GM12872 (cell line): ENCODE results near the gene NFAT5.

Experiments
- TF ChIP-seq, protein P1 (sequence below): IDR thresholded peaks from 3 replicates; pipeline ENCODE4 v1.5.1; 2011; ENCODE audit warnings: low read depth, mild to moderate bottlenecking, low read length, moderate library complexity; ENCODE audit not compliant: insufficient read depth

Gene NFAT5

DNA sequence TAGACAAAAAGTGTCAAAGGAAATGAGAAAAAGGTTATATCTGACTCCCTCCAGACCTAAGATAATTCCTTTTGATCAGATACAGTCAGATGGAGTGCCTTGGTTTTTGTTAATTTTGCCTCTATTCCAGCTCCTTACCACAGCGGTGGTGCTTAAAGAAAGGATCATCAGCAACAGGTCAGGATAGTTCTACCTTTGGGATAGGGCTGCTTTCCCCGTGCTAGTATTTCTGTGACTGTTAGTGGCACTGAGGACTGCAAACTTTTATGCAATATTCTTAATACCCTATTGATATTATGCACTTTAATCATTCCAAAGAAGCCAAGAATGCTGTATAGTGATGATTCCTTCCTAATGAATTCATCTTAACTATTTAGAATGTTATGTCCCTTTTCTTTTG, 136.1 kb downstream of the NFAT5 start:
- TF ChIP-seq, protein P1, sequence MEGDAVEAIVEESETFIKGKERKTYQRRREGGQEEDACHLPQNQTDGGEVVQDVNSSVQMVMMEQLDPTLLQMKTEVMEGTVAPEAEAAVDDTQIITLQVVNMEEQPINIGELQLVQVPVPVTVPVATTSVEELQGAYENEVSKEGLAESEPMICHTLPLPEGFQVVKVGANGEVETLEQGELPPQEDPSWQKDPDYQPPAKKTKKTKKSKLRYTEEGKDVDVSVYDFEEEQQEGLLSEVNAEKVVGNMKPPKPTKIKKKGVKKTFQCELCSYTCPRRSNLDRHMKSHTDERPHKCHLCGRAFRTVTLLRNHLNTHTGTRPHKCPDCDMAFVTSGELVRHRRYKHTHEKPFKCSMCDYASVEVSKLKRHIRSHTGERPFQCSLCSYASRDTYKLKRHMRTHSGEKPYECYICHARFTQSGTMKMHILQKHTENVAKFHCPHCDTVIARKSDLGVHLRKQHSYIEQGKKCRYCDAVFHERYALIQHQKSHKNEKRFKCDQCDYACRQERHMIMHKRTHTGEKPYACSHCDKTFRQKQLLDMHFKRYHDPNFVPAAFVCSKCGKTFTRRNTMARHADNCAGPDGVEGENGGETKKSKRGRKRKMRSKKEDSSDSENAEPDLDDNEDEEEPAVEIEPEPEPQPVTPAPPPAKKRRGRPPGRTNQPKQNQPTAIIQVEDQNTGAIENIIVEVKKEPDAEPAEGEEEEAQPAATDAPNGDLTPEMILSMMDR = no peak

DNA sequence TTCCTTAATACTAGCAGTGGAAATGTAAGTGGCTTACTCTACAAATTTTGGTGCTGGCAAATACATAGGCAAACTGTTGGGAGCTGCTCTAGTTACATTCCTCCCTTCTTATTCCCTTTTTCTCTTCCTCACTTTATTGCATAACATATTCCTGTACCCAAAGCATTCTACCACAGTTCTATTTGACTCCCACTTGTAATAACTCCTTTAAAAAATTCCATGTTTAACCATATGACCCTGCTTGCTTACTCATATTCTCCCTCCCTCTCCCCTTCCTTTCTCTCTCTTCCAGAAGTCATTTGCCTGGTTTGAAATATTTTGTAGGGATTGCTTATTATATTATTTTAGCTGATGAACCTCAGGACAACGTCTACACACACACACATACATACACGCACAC, 137.9 kb downstream of the NFAT5 start:
- TF ChIP-seq, protein P1 = no peak

DNA sequence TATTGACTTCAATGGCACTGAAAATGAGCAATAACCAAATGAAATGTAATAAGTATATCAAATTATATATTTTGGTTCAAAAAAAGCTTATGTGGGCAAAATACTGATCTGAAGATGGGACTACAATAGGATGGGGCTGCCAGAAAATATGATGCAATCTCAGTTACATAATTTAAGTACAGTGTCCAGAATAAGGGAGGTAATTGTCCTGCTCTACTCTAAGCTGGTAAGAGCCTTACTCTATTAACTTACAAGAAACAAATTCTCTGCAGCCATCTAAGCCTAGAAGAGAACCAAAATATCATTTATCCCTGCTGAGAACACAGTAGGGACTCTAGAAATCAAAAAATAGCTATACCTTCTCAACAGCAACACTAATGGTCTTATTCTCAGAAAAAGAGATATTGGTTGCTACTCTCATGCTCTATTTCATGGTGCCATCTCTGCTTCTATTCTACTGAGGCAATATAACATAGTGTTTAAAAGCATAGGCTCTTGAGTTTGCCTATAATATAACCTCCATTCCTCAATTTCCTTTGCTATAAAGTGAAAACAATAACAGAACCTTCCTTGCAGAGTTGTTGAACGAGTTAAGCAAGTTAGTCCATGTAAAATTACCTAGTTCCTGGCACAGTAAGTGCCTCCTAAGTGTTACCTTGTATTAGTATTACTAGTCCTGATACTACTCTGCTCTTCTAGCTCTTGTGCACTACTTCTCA, 140.6 kb downstream of the NFAT5 start:
- TF ChIP-seq, protein P1 = no peak

DNA sequence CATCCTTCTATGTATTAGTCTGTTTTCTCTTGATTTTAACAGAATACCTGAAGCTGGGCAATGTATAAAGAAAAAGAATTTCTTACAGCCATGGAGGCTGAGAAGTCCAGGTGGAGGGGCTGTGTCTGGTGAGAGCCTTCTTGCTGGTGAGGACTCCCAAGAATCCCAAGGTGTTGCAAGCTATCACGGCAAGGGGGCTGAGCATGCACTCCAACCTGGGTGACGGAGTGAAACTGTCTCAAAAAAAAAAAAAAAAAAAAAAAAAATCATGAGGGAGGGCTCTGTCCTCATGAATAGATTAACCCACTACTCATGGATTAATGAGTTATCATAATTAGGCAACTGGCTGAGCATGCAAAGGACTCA, 141.2 kb downstream of the NFAT5 start:
- TF ChIP-seq, protein P1 = no peak

DNA sequence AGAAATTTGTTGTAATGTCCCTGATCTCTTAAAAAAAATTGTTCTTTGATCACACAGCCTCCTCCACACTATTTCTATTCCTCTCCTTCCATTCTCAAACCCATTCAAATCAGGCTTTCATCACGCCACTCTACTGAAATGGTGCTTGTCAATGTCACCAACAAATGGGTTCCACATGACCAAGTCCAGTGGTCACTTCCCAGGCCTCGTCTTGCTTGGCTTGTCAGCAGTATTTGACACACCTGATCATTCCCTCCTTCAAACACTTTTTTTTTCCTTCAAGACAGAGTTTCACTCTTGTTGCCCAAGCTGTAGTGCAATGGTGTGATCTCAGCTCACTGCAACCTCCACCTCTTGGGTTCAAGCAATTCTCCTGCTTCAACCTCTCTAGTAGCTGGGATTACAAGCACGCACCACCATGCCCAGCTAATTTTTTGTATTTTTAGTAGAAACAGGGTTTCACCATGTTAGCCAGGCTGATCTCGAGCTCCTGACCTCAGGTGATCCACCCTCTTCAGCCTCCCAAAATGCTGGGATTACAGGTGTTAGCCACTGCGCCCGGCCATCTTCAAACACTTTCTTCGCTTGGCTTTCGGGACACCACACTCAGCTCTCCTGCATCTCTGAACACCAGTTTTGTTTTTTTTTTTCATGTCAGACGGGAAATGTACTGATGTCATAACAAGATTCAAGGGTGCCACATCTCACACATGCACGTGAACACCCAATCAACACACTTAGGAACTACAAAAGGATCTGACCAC, 142.3 kb downstream of the NFAT5 start:
- TF ChIP-seq, protein P1 = no peak

DNA sequence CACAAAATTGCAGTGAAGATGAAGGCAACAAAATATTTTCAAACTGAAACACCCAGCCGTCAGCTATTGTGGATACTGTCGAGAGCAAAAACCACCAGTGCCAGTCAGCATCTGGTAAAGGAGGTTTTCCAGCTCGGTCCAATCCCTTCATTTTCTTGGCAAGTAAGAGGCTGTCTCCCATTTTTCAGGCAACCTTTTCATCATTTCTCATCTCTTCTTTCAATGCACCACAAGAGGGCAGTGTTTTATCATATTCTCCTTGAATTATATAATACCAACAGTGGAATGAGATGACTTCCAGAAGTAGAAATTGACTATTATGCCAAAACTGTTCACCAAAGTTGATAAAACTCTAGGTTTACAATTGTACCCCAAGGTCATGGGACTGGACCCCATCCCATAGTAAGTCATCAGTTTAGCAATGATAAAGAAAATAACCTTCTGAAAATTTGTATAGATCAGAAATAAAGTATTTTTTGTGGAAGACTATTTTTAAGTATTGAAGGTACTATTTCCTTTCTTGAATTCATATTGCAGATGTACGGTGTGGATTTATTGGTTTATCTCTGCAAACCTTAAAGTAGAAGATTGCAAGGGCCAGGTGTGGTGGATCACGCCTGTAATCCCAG, 143.8 kb downstream of the NFAT5 start:
- TF ChIP-seq, protein P1 = peak; percentile 55

DNA sequence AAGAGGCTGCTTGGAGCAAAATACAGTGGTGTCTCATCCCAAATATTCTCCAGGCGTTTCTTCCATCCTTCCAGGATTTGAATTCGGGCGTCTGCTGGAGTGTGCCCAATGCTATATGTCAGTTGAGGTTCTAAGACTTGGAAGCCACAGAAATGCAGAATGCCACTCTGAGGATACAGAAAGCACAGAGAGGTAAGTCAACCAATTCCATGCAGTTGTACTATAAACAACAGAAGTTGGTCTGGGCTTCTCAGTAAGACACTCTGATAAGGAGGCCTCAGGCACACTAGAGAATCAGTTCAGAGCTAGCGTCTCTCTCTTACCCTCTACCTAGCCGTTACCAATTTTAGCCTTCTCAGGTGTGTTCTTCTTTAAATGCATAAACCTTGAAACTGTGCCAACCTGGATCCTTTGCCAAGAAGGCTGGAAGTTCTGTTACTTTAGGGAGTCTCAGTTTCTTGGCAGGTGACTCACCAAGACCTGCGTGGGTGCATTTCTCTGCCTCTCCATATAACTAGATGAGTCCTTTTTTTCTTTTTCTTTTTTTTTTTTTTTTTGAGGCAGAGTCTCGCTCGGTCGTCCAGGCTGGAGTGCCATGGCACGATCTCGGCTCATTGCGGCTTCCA, 145.5 kb downstream of the NFAT5 start:
- TF ChIP-seq, protein P1 = no peak
